Nephron progenitor cell (in vitro differentiated cells): ENCODE results near the gene UBTF.

Experiments
- DNase-seq: peaks from one replicate; pipeline ENCODE4 v3.0.0; 2021
- H3K27ac Mint-ChIP-seq: 2 replicates; pipeline ENCODE4 v1.8.0; 2021; ENCODE audit warnings: mild to moderate bottlenecking, moderate library complexity, mixed read lengths
- H3K27me3 Mint-ChIP-seq: 2 replicates; pipeline ENCODE4 v1.8.0; 2021; ENCODE audit warnings: mild to moderate bottlenecking, low read depth, mixed read lengths; ENCODE audit not compliant: poor library complexity
- H3K36me3 Mint-ChIP-seq: 2 replicates; pipeline ENCODE4 v1.8.0; 2021; ENCODE audit warnings: low read depth, mixed read lengths
- H3K4me1 Mint-ChIP-seq: 2 replicates; pipeline ENCODE4 v1.8.0; 2021; ENCODE audit warnings: mixed read lengths
- H3K4me3 Mint-ChIP-seq: 2 replicates; pipeline ENCODE4 v1.8.0; 2021; ENCODE audit warnings: mild to moderate bottlenecking, moderate library complexity, mixed read lengths
- H3K9me3 Mint-ChIP-seq: 2 replicates; pipeline ENCODE4 v1.8.0; 2021; ENCODE audit warnings: mild to moderate bottlenecking, moderate library complexity, mixed read lengths
- TF ChIP-seq, protein P1 (sequence below): fragments of 200-600 bp; sonication (generic); IDR thresholded peaks from 2 replicates; pipeline ENCODE4 v1.5.0; 2021; ENCODE audit warnings: antibody characterized with exemption

UBTF gene

DNA sequence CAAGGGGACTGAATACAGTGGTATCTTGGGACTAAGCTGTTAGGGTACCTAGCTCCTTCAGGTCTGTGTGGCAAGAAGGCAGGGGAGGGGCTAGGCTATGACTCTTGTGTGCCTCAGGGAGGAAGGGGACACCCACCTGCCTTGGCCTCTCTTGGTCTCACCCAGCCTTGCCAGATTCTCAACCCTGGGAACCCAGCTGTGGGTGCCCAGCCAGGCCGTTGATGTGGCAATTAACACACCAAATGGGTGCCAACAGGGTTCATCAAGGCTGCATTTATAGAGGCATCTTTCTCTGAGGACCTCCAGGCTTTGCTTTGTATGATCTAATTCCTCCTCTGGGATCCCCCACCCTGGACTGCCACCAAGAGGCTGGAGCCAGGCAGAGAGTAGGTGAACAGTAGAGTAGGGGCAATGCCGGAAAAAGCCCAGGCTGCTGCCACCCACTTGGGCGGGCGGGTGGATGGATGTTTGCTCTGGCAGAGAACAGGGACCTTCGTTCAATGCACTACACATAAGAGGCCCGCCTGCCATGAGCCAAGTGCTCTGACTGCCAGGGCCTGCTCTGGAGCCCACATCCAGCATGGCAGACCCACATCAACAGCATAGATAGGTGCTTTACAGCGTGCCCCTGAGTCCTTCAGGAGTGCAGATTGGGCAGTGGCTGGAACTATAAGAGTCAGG lies 52.2 kb downstream of the UBTF start:
- H3K27me3 Mint-ChIP-seq = peaks cover 3% of the 10 kb centered on the region
- peaks cover 6% of the 10 kb centered on the region for H3K36me3 Mint-ChIP-seq
- H3K27ac Mint-ChIP-seq = no peak overlapping the region
- H3K9me3 Mint-ChIP-seq = no peaks in the 10 kb centered on the region
- H3K4me1 Mint-ChIP-seq = peaks cover 33% of the 10 kb centered on the region
- no peak overlapping the region for H3K4me3 Mint-ChIP-seq
- DNase-seq = no peak
- TF ChIP-seq, protein P1, sequence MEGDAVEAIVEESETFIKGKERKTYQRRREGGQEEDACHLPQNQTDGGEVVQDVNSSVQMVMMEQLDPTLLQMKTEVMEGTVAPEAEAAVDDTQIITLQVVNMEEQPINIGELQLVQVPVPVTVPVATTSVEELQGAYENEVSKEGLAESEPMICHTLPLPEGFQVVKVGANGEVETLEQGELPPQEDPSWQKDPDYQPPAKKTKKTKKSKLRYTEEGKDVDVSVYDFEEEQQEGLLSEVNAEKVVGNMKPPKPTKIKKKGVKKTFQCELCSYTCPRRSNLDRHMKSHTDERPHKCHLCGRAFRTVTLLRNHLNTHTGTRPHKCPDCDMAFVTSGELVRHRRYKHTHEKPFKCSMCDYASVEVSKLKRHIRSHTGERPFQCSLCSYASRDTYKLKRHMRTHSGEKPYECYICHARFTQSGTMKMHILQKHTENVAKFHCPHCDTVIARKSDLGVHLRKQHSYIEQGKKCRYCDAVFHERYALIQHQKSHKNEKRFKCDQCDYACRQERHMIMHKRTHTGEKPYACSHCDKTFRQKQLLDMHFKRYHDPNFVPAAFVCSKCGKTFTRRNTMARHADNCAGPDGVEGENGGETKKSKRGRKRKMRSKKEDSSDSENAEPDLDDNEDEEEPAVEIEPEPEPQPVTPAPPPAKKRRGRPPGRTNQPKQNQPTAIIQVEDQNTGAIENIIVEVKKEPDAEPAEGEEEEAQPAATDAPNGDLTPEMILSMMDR = no peak

DNA sequence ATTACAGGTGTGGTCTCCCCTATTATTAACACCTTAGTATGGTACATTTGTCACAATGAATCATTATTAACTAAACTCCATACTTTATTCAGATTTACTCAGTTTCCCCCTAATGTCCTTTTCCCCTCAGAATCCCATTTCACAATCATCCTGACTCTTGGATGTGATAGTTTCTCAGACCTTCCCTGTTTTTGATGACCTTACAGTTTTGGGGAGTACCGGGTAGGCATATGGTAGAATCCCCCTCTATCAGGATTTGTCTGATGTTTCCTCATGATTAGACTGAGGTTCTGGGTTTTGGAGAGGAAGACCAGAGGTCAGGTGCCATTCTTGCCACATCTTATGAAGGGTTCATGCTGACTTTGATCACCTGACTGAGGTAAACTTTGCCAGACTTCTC lies 55.0 kb downstream of the UBTF start:
- Mint-ChIP-seq H3K27me3 (peaks cover 3% of the 10 kb centered on the region), H3K9me3 (no peaks in the 10 kb centered on the region), H3K4me1 (peaks cover 12% of the 10 kb centered on the region), H3K27ac (no peak overlapping the region), H3K4me3 (no peak overlapping the region), H3K36me3 (peaks cover 18% of the 10 kb centered on the region)
- TF ChIP-seq, protein P1 = no peak
- no peak for DNase-seq

DNA sequence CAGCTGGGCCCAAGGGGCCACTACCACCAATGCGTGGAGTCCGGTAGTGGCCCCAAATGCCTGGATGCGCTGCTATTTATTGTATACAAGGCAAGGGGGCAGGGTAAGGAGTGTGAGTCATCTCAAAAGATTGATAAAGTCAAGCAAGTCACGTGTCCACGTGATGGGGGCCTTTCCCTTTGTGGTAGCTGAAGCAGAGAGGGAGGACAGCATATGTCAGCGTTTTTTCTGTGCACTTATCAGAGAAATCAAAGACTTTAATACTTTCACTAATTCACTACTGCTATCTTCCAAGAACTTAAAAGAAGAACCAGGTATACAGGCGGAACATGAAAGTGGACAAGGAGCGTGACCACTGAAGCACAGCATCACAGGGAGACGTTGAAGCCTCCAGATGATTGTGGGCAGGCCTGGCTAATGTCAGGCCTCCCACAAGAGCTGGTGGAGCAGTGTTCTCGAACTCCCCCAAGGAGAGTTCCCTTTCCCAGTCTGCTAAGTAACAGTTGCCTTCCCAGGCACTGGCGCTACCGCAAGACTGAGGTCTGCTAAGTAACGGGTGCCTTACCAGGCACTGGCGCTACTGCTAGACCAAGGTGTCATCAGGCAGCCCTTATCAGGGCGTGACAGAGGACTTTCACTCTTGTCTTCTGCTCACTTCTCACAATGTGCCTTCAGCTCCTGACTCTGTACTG lies 59.8 kb downstream of the UBTF start:
- TF ChIP-seq, protein P1 = no peak
- H3K36me3 Mint-ChIP-seq = peaks cover 47% of the 10 kb centered on the region
- no peak overlapping the region for H3K4me3 Mint-ChIP-seq
- no peaks in the 10 kb centered on the region for H3K9me3 Mint-ChIP-seq
- H3K27me3 Mint-ChIP-seq = no peaks in the 10 kb centered on the region
- H3K4me1 Mint-ChIP-seq = no peaks in the 10 kb centered on the region
- no peak overlapping the region for H3K27ac Mint-ChIP-seq
- no peak for DNase-seq

DNA sequence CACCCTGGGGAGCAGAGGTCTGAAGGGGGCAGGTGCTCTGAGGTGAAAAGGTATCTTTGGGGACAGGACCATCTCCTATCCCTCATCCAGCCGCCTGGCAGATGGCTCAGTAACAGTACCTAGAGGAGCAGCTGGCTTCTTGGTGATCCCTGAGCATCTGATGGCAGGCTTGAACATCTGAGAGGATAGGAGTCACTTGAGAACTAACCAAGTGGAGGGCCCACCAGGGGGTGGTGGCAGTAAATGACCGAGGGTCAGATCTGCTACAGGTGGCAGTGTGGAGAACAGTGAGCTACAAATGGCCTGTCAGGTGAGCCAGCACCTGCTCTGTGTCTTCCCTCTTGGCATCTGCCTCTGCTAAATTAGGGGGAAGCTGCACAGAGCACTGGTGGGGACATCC lies 64.0 kb downstream of the UBTF start:
- TF ChIP-seq, protein P1 = no peak
- Mint-ChIP-seq H3K4me3 (no peak overlapping the region), H3K36me3 (peaks cover 37% of the 10 kb centered on the region), H3K27me3 (no peaks in the 10 kb centered on the region), H3K4me1 (peaks cover 10% of the 10 kb centered on the region), H3K27ac (no peak overlapping the region), H3K9me3 (no peaks in the 10 kb centered on the region)
- DNase-seq = no peak
